ENCODE results near the gene THYN1.

Gene THYN1

DNA sequence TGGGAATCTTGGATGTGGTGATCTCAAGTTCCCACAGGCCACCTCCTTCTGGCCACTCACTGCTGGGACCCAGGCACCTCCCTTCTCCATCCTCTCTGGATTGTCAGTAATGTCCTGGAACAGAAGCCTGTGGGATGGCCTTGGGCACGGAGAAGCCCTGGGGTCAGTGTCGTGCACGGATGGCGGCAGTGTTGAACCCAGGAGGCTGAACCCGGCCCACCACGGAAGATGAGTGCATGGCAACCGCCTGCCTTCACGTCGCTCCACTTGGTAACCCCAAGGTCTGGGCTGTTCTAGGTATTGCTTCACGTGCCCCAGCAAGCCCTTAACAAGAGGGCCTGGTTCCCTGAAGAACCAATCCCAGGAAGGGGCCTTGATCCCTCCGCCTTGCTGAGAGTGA lies 7.1 kb downstream of the THYN1 start:
- no peak for DNase-seq

- DNase-seq = no peak
Measured at GRCh38 chr11:134245434-134245833, 7.7 kb downstream of the THYN1 start.

GRCh38 chr11:134244593-134244992 lies 8.6 kb downstream of the THYN1 start:
- DNase-seq = no peak

GRCh38 chr11:134243913-134244312 lies 9.2 kb downstream of the THYN1 start:
- DNase-seq = no peak

- DNase-seq = no peak
Measured at GRCh38 chr11:134242376-134242775, 10.8 kb downstream of the THYN1 start.

DNA sequence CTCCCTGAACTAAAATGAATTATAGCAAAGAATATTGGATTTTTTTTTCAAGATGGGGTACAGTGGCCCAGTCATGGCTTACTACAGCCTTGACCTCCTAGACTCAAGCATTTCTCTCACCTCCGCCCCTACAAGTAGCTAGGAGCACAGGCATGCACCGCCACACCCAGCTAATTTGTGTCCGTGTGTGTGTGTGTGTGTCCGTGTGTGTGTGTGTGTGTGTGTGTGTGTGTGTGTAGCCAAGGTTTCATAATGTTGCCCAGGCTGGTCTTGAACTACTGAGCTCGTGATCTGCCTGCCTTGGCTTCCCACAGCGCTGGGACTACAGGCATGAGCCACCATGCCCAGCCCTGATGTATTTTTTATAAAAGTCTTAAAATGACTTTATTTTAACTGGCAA lies 12.6 kb downstream of the THYN1 start:
- DNase-seq = no peak

DNA sequence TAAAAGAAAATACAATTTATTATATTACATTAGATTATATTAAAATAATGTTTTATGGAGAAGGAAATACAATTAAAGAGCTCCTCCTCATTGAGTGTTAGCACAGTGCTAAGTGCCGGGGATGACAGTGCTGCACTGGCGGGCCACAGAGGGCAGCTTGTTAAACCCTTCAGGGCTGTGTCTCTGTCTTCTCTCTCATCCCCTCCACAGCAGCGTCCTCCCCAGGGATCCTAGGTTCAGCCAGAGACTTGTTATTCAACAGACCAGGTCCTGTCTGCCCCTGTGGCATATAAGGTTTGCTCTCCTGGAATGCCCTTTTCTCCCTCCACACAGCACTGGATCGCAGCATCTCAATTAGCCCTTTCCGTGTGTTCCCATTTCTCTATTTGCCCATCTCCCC lies 14.2 kb downstream of the THYN1 start:
- no peak for DNase-seq

GRCh38 chr11:134237557-134237922 lies 15.6 kb downstream of the THYN1 start:
- DNase-seq = no peak

DNA sequence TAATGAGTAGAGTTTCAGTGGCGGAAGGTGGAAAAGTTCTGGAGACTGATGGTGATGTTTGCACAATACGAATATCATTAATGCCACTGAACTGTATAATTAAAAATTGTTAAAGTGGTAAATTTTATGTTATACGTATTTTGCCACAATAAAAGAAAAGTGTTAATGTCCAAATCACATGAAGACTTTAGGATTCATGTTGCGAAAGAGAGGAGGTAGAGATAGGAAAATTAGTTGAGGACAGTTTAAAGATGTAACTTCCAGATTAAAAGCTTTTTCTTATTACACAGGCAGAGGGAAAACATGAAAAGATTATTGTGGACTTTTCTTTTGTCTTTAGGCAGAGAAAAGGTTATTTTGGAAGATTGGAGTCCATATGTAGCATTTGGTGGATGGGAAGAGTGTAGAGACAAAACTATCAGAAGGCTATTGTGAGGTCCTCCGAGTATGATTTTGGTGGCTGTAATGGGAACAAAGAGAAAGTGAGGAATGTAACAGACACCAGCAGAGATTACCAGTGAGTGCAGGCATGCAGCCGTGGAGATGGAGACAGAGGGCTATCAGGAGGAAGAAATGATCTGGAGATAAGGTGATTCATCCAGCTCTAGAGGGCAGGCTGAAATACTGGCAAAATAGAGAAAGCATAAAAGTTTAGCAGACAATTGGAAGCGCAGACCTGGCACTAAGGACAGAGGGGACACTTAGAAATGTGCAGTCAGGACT lies 16.2 kb downstream of the THYN1 start:
- DNase-seq = no peak

GRCh38 chr11:134235399-134235798 lies 17.8 kb downstream of the THYN1 start:
- no peak for DNase-seq

DNA sequence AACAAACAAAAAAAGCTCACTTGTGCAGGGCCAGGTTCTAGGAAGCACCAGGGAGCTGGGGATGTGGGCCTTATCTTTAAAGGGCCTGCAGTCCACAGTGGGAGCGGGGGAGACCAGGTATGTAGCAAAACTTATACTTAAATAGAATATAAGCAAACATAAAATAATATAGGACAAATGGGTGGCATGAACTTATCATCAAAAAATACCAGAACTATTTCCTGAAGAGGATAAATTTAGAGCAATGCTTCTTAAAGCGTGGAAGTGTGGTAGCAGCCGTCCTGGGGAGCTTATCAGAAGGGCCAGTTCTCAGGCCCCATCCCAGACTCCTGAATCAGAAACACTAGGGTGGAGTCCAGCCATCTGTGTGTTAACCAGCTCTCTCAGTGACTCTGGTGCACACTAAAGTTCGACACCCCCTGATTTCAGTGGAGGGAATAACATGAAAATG lies 19.4 kb downstream of the THYN1 start:
- no peak for DNase-seq

- no peak for DNase-seq
Measured at GRCh38 chr11:134231958-134232659, 21.0 kb downstream of the THYN1 start.

GRCh38 chr11:134230339-134230738 lies 22.8 kb downstream of the THYN1 start:
- DNase-seq = no peak

DNA sequence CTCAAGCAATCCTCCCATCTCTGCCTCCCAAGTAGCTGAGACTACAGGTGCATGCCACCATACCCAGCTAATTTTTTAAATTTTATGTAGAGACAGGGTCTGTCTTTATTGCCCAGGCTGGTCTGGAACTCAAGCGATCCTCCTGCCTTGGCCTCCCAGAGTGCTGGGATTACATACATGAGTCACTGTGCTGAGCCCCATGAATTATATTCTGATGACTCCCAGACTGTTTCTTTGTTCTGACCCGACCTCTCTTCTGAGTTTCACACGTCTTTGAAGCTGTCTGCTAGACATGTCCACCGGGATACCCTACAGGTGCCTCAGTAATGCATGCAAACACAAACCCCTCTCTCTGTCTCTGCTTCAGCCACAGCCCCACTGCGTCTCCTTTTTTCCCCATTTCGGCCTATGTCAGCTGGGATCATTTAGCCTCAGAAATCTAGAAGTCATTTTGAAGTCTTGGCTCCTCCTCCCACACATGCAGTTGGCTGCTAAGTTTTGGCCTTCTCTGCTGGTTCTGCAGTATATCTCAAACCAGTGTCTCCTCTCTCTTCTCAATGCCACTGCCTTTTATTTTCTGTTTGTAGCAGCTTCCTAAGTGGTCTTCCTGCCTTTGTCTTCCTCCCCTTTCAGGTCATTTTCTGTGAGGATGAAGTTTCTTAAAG lies 23.9 kb downstream of the THYN1 start:
- DNase-seq = peak; percentile 36

DNA sequence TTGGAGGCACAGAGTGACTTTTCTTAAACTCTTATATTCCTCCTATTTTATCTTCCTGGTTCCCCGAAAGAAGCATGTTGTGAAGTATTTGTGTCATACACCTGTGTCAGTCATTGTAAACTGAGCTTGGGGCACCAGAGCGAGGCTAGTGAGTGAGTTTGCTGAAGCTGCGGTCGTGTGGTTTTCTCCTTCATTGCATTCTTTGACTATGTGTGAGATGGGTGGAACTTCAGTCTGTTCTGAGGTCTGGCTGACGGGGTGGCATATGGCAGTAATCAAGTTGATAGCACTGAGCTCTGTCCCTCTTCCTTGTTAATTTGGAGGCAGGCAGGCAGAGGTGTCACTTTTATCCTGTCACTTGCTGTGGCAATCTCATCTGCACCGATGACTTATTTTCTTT lies 24.5 kb downstream of the THYN1 start:
- DNase-seq = peak; percentile 72

- DNase-seq = peak; percentile 34
Measured at GRCh38 chr11:134226806-134227325, 26.3 kb downstream of the THYN1 start.

DNA sequence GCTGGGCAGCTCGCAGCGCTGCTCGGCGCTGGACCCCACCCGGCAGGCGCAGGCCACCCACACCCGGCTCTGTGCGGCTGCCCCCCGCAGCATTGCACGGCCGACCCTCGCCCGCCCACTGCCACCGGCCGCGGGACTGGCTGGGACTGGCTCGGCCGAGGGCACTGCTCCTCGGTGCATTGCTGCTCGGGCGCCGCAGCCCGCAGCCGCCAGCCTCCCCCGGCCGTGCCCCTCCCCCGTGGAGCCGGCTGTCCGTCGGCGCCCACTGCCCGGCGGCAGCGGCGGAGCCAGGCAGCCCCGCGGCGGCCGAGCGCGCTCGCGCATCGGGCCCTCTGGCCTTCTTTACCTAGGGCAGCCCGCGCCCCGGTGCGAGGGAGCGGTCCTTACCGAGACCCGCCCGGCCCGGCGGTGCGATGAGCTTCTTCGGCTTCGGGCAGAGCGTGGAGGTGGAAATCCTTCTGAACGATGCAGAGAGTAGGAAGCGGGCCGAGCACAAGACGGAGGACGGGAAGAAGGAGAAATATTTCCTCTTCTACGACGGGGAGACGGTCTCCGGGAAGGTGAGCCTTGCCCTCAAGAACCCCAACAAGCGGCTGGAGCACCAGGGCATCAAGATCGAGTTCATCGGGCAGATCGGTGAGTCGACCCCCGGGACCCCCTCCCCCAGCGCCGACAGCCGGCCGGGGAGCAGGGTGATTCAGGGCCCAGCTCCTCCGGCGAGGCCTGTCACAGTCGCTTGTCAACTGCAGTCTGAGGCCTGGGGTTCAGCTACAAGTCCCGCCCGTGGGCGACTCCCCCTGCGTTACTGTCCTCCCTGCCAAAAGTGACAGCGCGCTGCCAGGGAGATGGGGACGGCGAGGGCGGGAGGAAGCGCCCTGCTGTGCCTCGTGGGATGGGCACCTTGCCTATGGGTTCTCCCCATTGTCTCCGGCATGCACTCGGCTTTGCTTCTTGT lies 28.2 kb downstream of the THYN1 start:
- peak; percentile 5 for DNase-seq

GRCh38 chr11:134223836-134224709 lies 29.1 kb downstream of the THYN1 start, which contains the start of the genes NCAPD3 and VPS26B:
Gene NCAPD3, minus strand, starts transcription at chr11:134223967. Its CDS starts 41 bp downstream, at chr11:134223926.
Gene VPS26B, plus strand, starts transcription at chr11:134224671. Its CDS starts 452 bp downstream, at chr11:134225123.
- peak; percentile 95 for DNase-seq

DNA sequence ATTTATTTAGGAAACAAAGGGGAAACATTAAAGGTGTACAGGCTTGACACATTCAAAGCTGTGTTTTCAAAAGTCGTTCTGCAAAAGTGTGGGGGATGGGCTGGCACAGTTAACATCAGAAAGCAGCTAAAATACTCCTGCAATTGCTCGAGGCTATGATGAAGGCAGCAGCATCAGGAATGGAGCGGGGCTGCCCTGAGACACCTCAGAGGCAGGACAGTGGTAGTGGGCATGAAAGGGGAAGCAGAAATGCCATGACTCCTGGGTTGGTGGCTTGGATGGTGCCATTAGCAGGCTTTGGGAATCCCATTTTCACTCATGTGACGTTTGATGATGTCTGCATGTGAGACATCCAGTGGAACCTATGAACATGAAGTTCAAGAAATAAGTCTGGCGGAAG lies 30.0 kb downstream of the THYN1 start:
- no peak for DNase-seq

DNA sequence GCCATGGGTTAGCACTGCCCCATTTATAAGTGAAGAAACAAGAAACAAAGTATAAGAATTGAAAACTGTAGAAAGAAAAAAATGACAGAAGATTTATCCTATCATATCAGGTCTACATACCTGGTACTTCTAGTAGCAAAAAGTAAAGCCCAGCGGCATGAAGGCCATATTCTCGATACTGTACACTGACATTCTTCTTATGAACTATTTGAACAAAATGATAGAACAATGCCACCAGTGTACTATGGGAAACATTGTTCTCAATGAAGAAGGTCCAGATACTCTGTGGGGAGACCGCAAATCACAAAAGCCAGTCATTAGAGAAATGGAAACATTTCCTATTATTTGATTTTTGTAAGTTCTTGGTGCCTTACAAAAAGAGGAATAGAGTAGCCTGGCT lies 36.3 kb downstream of the THYN1 start:
- no peak for DNase-seq

- no peak for DNase-seq
Measured at GRCh38 chr11:134215836-134216235, 37.3 kb downstream of the THYN1 start.
